GM18951 (cell line): Measurements from ENCODE around the gene TENM4.

Source experiments
- POLR2A ChIP-seq: IDR thresholded peaks from 4 replicates; pipeline ENCODE4 v1.6.1; 2011; ENCODE audit warnings: mild to moderate bottlenecking; ENCODE audit not compliant: insufficient read length, insufficient read depth; ENCODE audit errors: extremely low read depth
- in situ Hi-C: fragments of 300-500 bp; cut with MboI; formaldehyde crosslinking; loops from one replicate; pipeline ENCODE4 v1.12.0; 2022; ENCODE audit warnings: low sequenced_read_pairs, mixed read lengths, inconsistent platforms; ENCODE audit not compliant: unreplicated experiment

Gene TENM4

DNA sequence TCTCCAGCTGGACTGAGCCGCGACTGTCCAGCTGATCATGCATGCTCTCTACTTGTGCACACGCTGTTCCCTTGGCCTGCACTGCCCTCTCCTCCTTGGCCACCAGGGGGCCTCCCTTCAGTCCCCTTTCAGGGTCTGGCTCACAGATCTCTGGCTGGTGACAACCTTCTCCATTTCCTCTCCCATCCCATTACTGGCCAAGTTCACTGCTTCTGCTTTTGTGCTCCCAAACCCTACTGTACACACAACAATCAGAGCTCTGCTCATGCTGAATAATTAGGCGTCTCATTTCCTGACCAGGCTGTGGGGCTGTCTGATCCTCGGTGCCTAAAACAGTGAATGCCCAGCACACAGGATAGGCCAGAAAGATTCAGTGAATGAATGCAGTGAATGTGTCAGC is 642.2 kb downstream of the TENM4 start:
- in situ Hi-C loops: no loop called here
- no peak for TF ChIP-seq POLR2A

DNA sequence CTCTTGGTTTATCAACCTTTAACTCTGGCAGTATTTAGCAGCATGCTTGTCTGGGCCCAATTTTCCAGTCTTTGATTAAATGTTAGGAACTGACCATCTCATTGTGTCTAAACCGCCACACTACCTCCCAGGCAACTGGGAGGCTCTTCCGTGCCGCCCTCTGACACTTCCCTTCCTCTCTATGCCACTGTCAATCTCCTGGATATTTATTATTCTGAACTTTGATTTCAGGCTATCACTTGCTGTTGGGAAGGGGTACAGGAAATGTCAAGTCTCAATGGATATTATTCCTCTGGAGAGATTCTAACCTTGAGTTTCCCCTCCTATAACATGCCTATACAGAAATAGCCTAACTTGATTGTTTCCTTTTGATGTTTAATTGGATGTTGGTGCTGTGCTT is 643.3 kb downstream of the TENM4 start:
- TF ChIP-seq POLR2A: no peak
- in situ Hi-C loops: no loop called here

DNA sequence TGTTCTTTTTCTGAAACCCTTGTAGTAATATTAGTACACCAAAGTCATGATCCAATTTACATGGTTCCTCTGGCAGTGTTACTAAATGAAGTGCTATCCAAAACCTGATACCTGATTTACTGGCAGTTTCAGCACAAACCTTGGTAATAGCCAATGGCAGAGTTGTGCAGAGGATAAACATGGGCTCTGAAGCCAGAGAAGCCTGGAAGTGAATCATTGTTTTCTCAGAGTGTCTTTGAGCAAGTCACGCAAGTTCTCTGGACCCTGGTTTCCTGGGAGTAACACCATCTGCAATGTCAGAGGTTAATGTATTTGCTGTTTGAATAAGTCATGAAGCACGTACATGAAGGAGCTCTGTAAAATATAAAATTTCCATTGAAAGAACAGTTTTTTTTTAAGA is 643.9 kb downstream of the TENM4 start:
- in situ Hi-C loops: no loop called here
- TF ChIP-seq POLR2A: no peak

DNA sequence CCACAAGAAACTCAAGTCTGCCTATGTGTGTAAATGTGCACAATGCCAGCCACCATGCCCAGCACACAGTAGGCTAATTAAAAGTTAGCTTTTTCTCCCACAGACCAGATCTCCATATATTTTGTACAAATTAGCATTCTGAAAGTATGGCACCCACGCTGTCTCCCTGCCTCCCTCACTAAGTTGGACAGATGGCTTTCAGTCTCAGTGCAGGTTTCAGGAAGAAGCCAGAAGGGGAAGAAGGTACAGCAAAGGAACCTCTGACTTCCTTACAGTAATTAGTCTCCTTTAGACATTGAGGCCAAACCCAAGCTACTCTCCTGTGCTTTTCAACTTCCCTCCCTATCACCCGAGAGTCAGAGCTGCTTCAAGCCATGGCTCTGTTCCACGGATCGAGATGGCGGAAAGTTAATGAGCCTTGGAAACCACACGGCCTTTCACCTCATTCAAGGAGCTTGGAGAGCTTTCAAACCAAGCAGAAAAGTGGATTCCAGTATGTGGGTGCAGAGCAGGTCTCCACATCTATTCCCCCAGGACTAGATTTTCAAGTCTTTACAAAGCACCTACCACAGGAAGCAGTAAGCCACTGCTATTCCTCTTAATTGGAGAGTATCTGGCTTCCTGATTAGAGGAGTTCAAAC is 645.1 kb downstream of the TENM4 start:
- in situ Hi-C loops: no loop called here

DNA sequence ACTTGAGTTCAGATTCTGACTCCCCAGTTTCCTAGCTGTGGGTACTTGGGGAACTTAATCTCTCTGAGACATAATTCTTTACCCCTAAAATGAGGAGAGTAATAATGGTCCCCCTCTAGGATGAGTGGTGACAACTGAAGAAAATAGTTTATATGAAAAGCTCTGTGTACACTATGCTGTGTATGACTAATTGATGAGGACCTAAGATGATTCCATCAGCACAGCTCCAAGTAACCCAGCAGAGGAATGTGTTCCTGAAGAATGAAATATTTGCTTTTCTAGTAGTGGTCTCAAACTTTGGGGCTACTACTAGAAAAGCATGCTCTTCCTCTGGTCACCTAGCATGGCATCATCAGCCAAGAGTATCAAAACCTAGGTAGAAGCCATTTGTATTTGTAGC is 648.9 kb downstream of the TENM4 start:
- no peak for TF ChIP-seq POLR2A
- in situ Hi-C loops: no loop called here

More for the DNA sequence above, 645.1 kb downstream of the TENM4 start:
- TF ChIP-seq POLR2A: no peak

DNA sequence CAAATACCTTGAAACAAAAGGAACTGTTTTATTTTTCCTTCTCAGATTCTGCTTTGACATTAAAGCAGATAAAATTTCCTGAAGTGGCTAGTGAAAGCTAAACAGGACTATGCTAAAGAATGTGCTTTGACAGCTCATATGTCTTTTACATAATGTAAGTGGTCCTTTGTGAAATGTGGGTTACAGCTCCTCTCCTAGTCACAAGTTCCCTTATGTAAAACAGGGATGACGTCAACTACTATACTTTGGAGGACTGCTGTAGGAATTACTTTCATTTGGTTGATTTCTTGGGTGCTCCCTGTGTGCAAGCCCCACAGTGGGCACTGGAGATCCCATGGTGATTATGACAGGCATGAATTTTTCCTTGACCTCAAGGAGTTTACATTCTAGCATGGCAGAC is 649.6 kb downstream of the TENM4 start:
- in situ Hi-C loops: no loop called here
- TF ChIP-seq POLR2A: no peak

DNA sequence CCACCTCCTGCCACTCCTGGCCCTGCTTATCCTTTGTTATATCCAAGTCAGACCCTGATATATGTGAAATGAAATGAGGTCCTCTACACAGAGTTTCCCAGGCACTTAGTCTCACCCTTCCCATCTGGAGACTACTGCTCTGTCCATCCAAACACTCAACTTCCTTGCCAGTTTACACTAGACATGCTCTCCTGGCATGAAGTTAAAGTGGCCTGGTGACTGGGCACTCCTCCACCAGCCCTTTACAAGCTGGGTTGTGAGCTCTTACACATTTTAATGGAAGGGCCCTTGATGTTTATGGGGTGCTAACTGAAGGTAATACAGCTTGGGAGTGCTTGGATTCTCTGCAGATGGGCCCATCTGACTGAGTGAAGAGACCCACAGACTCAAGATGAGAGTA is 650.0 kb downstream of the TENM4 start:
- in situ Hi-C loops: no loop called here
- no peak for TF ChIP-seq POLR2A

DNA sequence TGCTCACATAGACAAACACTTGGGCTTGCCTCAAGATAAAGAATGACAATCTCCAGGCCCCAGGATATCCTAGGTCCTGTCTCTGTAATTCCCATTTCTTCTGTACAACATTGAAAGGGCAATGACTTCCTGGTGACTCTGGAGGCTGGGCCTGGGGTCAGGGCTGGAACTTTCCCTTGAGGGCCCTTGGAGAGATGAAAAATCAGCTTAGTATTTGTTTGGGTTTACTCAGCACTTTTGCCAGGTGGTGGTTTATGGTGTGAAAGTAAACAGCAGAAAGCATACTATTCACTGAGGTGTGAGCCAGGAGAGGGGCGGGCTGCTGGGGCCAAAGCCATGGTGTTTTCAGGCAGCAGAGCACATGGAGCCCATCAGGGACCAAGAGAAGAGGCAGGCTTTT is 651.5 kb downstream of the TENM4 start:
- in situ Hi-C loops: no loop called here

DNA sequence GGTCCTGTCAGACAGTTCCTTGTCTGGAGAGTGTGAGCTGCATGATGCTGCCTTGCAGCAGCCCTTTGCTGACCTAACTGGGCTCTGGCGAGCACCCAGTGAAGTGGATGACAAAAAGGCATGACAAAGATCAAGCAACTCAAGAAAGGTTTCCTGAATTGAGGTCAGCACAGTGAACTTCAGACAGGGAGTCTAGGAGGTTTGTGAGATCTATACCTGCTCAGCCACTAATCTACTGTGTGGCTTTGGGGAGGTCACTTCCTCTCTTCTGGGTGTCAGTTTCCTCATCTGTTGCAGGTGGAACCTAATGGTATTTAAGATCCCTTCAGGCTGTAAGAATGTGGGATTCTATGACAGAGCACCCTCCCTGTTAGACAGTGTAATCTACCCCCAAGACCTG is 652.3 kb downstream of the TENM4 start:
- no peak for TF ChIP-seq POLR2A
- in situ Hi-C loops: no loop called here

More for the DNA sequence above, 651.5 kb downstream of the TENM4 start:
- TF ChIP-seq POLR2A: no peak

DNA sequence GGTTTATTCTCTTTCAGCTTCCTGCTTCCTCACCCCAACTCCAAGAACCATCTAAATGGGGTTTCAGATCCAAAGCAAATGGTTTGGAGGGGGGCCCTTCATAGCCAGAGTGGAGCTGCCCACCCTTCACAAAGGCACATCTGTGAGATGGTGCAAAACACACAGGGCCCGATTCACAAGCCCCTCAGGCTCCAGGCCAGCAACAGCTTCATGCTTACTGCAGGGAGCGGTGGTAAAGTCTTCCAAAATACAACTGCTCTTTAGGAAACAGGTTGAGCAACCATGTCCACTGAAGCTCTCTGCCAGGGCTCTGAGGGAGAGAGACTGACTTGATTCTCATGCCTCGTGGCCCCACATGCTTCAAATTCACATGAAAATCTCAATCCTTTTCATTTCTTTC is 653.1 kb downstream of the TENM4 start:
- no peak for TF ChIP-seq POLR2A
- in situ Hi-C loops: no loop called here

DNA sequence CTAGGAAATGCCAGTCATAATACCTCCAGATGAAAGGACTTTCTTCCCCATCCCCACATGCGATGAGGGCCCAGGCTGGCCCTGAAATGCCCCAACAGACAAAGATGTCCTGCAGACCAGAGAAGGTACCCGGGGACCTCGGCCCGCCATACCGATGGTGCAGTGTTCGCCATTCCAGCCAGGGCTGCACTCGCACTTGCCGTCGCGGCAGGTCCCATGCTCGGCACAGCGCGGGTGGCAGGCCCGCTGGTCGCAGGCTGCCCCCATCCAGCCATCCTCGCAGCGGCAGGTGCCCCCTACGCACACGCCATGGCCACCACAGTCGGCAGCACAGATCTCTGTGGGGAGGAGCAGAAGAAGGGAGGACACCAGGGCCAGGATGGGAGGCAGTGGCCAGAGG is 654.1 kb downstream of the TENM4 start:
- in situ Hi-C loops: no loop called here
- no peak for TF ChIP-seq POLR2A

DNA sequence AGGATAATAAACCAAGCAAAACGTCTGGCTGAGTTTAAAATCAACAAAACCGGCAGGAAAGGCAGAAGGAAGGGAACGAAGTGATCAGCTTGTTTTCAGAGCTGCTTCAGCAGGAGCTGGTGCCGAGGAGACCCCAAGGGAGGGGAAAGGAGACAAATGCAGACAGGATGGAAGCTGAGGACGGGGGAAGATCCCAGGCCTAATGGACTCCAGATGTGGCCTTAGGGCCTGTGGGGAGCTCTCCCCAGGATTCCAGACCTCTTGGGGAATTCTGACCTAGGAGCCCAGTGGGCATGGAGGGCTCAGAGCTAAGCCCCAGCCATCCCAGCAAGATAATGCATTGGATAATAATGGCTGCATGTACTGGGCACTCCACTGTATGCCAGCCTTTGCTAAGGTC is 654.7 kb downstream of the TENM4 start:
- TF ChIP-seq POLR2A: no peak
- in situ Hi-C loops: no loop called here

DNA sequence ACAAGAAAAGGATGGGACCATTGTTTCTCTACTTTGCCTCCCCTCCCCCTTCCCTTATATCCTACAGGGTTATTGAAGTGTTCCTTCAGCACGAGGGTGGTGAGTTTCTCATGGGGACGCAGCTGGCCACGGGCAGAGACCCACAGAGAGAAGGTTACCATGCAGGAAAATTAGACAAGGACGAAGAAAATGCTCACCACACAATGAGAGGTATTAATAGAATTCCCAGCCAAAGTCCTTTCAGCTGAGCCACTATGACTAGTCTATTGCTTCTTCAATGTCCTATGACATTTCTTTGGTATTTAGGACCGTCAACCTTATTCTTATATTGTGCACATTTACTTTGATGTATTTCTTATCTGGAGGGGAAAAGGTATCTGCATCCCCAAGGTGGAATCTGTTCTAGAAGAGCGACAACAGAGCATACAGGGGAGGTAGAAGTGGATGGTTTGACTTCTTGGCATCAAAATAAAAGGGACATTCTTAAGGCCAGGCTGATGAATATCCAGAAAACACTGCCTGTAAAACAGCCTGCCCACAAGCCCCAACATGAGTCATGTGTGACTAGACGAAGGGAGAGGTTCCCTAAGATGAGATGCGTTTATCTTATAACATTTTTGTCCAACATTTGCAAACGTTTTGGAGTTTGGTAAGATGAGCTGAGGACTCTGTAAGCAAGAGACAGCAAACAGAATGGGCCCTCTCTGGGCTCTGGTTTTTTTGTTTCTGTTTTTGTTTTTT is 656.3 kb downstream of the TENM4 start:
- in situ Hi-C loops: no loop called here
- no peak for TF ChIP-seq POLR2A

DNA sequence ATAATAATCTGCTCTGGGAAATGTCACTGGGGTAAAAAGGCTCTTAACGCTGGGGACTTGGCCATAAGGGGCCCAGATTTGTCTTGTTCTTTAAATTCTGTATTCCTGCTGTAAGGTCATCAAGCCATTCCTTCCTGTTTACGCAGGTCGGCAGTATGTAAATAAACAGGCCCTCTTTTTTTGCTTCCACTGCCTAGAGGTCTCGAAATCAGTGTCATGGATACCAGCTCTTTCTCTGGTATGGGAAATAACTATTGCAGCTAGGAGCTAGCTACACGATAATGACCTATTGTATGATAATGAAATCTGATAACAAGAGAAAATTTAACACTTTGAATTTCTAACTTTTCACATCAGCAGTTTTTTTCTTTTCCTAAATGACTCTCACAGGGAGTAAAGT is 657.0 kb downstream of the TENM4 start:
- in situ Hi-C loops: no loop called here
- no peak for TF ChIP-seq POLR2A

DNA sequence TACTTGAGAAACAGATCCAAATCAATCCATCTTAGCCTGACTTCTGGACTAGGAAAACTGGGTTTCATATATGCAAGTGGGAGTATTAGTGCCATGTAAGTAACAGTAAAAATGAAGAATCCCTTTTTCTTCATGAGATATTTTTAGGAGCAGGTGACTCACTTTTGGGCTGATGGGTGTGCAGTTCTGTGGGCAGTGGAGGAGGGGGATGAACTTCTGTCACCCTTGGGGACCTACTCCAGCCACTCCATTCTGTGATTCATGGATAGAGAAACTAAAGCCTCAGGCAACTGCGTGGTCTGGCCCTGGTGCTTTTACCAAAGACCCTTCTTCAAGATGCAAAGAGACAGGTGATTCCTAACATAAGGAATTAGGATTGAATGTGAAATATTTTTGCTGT is 657.5 kb downstream of the TENM4 start:
- TF ChIP-seq POLR2A: no peak
- in situ Hi-C loops: no loop called here

DNA sequence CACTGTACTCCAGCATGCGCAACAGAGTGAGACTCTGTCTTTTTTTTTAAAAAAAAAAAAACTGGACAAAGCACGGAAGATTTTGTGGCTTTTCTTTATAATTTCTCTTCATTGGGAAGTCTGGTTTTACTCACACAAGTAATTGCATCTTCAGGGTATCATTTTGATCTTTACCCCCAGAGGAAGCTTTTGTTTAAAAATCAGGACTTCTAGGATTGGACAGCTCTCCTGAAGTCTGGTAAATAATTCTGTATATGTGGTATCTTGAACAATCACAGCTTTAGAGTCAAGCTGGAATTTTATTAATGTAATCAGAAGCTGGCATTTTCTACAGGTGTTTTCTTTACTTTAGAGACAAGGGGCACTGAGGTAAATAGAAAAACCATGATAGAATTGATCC is 658.1 kb downstream of the TENM4 start:
- in situ Hi-C loops: no loop called here
- no peak for TF ChIP-seq POLR2A
